ENCODE measurements around the gene GPRASP2.
A peak's percentile ranks its signal among the peaks of the same experiment; 100 is the strongest.

Gene GPRASP2

DNA sequence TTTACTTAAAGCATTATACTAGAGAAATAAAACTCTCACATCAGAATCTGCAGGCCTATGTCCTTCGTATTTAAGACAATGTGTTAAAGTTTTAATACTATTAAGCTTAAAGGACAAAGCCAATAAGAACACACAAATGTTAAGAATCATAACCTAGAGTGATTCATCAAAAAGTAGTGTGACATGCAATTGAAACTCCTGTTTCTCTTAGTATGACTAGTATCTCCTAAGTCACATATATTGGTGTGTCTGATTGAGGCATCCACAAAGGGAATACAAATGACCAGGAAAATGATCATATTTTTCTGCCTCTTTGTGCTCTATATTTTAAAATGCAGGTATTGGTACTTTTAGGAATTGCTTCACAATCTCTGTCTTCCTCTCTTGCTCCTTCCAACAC, 32.1 kb downstream of the GPRASP2 start:
- no peaks in the 10 kb centered on the region for H3K9me3 ChIP-seq (ENCODE audit: control extremely low read depth in 1 of 5, control insufficient read depth in 4 of 5, insufficient read depth in 2 of 5, low read depth in 1 of 5, low read length in 4 of 5)
- POLR2A ChIA-PET = no interaction called here
- peaks cover 0 to 3% (median under 1%) of the 10 kb centered on the region in 4 experiments for H3K4me1 ChIP-seq (ENCODE audit: control extremely low read depth in 1 of 4, control insufficient read depth in 4 of 4, insufficient read depth in 4 of 4, low read length in 3 of 4)
- H3K36me3 ChIP-seq (ENCODE audit: control insufficient read depth in 4 of 4, insufficient read depth in 4 of 4, low read length in 3 of 4) = no peaks in the 10 kb centered on the region
- DNase-seq = no peak
- H3K27me3 ChIP-seq (replicated peaks in 2 of 5; ENCODE audit: control insufficient read depth in 4 of 5, insufficient read depth in 5 of 5, low read length in 4 of 5) = peaks cover 0 to 6% (median 0%) of the 10 kb centered on the region in 5 experiments
- no peak overlapping the region for H3K27ac ChIP-seq (ENCODE audit: insufficient read depth in 1 of 2, low read depth in 1 of 2, low read length in 2 of 2, poor library complexity in 1 of 2, severe bottlenecking in 2 of 2)
- WGBS (ENCODE audit: insufficient coverage) = no CpG with 5 or more reads among the region's 1 CpG
- no peak overlapping the region for H3K4me3 ChIP-seq (ENCODE audit: control insufficient read depth in 1 of 7, extremely low read depth in 1 of 7, insufficient read depth in 4 of 7, low read depth in 2 of 7, low read length in 6 of 7)
- CTCF ChIA-PET = no interaction called here

DNA sequence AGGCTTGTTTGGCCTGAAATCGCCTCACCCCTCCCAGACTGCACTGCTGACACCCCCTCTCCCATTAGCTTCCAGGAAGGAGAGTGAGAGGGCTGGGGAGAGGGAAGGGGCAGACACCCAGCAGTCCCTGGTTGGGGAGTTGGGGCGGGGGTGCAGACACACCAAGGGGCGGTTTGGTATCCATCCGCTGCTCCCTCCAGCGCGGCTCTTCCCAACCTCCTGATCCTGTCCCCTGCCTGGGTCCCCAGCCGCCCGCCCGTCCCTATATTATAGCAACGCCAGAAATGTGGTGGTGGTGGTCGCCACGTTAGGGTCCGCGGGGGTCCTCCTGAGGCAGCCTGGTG, 33.2 kb downstream of the GPRASP2 start:
- Histone ChIP-seq H3K27me3 (replicated peaks in 2 of 5; ENCODE audit: control insufficient read depth in 4 of 5, insufficient read depth in 5 of 5, low read length in 4 of 5) (peaks cover 0 to 6% (median 0%) of the 10 kb centered on the region in 5 experiments), H3K36me3 (ENCODE audit: control insufficient read depth in 4 of 4, insufficient read depth in 4 of 4, low read length in 3 of 4) (no peaks in the 10 kb centered on the region), H3K9me3 (ENCODE audit: control extremely low read depth in 1 of 5, control insufficient read depth in 4 of 5, insufficient read depth in 2 of 5, low read depth in 1 of 5, low read length in 4 of 5) (no peaks in the 10 kb centered on the region), H3K27ac (ENCODE audit: insufficient read depth in 1 of 2, low read depth in 1 of 2, low read length in 2 of 2, poor library complexity in 1 of 2, severe bottlenecking in 2 of 2) (no peak overlapping the region), H3K4me1 (ENCODE audit: control extremely low read depth in 1 of 4, control insufficient read depth in 4 of 4, insufficient read depth in 4 of 4, low read length in 3 of 4) (peaks cover 0 to 3% (median under 1%) of the 10 kb centered on the region in 4 experiments), H3K4me3 (ENCODE audit: control insufficient read depth in 1 of 7, extremely low read depth in 1 of 7, insufficient read depth in 4 of 7, low read depth in 2 of 7, low read length in 6 of 7) (peak overlapping the region in 5 of 7 experiments; percentile 17 to 82 (median 66))
- peak in 1 of 3 donors; percentile 0 for DNase-seq
- ChIA-PET CTCF (no interaction called here), POLR2A (no interaction called here)
- WGBS (ENCODE audit: insufficient coverage) = 52% methylated on average over 10 of the region's 14 CpGs

DNA sequence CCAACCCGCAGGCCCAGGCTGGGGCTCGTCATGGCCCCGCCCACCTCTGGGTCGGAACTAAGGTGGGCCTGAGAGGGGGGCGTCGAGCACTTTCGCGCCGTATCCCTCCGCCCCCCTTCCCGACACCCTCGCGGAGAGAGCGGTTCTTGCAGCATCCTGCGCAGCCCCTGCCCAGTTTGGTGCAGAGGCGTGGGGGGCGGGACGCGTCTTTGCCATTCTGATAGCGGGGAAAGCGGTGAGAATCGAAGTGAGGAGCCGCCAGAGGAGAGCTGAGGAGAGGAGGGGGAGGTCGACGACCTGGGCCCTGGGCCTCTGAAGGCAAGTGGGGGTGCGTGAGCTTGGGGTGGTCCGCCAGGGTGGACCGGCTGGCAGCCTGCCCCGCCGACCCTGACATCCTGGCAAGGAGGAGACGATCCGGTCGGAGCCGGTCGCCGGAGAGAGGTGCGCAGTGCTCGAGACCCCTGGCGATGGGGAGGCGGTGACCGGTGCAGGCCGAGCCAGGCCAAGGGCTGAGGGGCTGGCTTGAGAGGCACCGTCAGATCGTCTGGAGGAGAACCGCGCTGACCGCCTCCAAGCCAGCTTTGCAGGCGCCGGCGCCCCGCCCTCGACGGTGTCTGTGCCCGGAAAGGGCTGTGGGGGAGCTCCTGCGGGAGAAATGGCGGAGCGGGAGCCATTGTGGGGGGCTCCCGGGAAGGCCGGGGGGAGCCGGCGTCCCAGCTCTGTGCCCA, 33.8 kb downstream of the GPRASP2 start:
- peak; percentile 15 to 65 (median 52) for DNase-seq
- Histone ChIP-seq H3K4me1 (ENCODE audit: control extremely low read depth in 1 of 4, control insufficient read depth in 4 of 4, insufficient read depth in 4 of 4, low read length in 3 of 4) (peaks cover 0 to 3% (median under 1%) of the 10 kb centered on the region in 4 experiments), H3K36me3 (ENCODE audit: control insufficient read depth in 4 of 4, insufficient read depth in 4 of 4, low read length in 3 of 4) (no peaks in the 10 kb centered on the region), H3K9me3 (ENCODE audit: control extremely low read depth in 1 of 5, control insufficient read depth in 4 of 5, insufficient read depth in 2 of 5, low read depth in 1 of 5, low read length in 4 of 5) (no peaks in the 10 kb centered on the region), H3K27ac (ENCODE audit: insufficient read depth in 1 of 2, low read depth in 1 of 2, low read length in 2 of 2, poor library complexity in 1 of 2, severe bottlenecking in 2 of 2) (no peak overlapping the region), H3K27me3 (replicated peaks in 2 of 5; ENCODE audit: control insufficient read depth in 4 of 5, insufficient read depth in 5 of 5, low read length in 4 of 5) (peaks cover 0 to 6% (median 0%) of the 10 kb centered on the region in 5 experiments), H3K4me3 (ENCODE audit: control insufficient read depth in 1 of 7, extremely low read depth in 1 of 7, insufficient read depth in 4 of 7, low read depth in 2 of 7, low read length in 6 of 7) (peak overlapping the region; percentile 17 to 82 (median 61))
- 36% methylated on average over 55 of the region's 61 CpGs for WGBS (ENCODE audit: insufficient coverage)
- ChIA-PET CTCF (no interaction called here), POLR2A (no interaction called here)

DNA sequence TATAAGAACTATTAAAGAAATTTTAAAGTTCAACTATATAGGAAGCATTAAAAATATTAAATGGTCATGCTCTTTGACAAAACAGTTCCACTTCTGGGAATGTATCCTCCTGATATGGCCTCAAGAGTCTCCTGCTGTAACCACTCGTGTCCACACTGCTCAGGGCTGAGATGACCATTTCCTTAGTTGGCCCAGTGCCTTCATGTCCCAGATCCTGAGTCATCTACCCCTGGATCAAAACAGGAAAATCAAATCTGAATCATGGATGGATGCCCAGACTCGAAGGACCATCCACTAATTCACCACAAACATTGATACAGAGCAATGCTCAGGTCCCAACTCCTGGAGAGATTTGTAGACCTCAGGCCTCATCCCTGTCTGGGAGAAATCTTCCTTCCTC, 53.0 kb downstream of the GPRASP2 start:
- POLR2A ChIA-PET = no interaction called here
- no peaks in the 10 kb centered on the region for H3K9me3 ChIP-seq (ENCODE audit: control extremely low read depth in 1 of 5, control insufficient read depth in 4 of 5, insufficient read depth in 2 of 5, low read depth in 1 of 5, low read length in 4 of 5)
- H3K27ac ChIP-seq (ENCODE audit: insufficient read depth in 1 of 2, low read depth in 1 of 2, low read length in 2 of 2, poor library complexity in 1 of 2, severe bottlenecking in 2 of 2) = no peak overlapping the region
- CTCF ChIA-PET = no interaction called here
- peaks cover 0 to 7% (median 2%) of the 10 kb centered on the region in 4 experiments for H3K4me1 ChIP-seq (ENCODE audit: control extremely low read depth in 1 of 4, control insufficient read depth in 4 of 4, insufficient read depth in 4 of 4, low read length in 3 of 4)
- H3K4me3 ChIP-seq (ENCODE audit: control insufficient read depth in 1 of 7, extremely low read depth in 1 of 7, insufficient read depth in 4 of 7, low read depth in 2 of 7, low read length in 6 of 7) = no peak overlapping the region
- DNase-seq = no peak
- H3K36me3 ChIP-seq (ENCODE audit: control insufficient read depth in 4 of 4, insufficient read depth in 4 of 4, low read length in 3 of 4) = no peaks in the 10 kb centered on the region
- 50% methylated on average over 2 of the region's 2 CpGs for WGBS (ENCODE audit: insufficient coverage)
- no peaks in the 10 kb centered on the region for H3K27me3 ChIP-seq (replicated peaks in 2 of 5; ENCODE audit: control insufficient read depth in 4 of 5, insufficient read depth in 5 of 5, low read length in 4 of 5)

DNA sequence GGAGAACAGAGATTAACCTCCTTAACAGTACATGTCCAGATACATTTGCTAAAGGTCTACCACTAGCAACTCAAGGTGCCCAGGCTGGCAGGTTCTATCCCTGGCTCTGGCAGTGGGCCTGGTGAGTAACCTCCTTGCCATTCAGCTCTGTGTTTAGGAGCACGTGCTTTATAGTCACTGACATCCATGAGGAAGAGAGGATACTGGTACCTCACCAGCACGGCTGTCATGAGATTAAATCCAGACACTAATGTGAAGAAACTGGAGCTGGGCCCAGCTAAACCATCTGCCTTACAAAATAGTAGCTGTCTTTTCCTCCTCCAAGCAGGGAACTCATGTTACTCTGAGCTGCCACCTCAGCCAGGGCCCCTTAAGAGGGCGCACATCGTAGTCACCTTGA, 53.6 kb downstream of the GPRASP2 start:
- no peaks in the 10 kb centered on the region for H3K36me3 ChIP-seq (ENCODE audit: control insufficient read depth in 4 of 4, insufficient read depth in 4 of 4, low read length in 3 of 4)
- ChIA-PET CTCF (no interaction called here), POLR2A (no interaction called here)
- H3K4me1 ChIP-seq (ENCODE audit: control extremely low read depth in 1 of 4, control insufficient read depth in 4 of 4, insufficient read depth in 4 of 4, low read length in 3 of 4) = peaks cover 0 to 8% (median 2%) of the 10 kb centered on the region in 4 experiments
- 53% methylated on average over 2 of the region's 4 CpGs for WGBS (ENCODE audit: insufficient coverage)
- no peaks in the 10 kb centered on the region for H3K27me3 ChIP-seq (replicated peaks in 2 of 5; ENCODE audit: control insufficient read depth in 4 of 5, insufficient read depth in 5 of 5, low read length in 4 of 5)
- no peaks in the 10 kb centered on the region for H3K9me3 ChIP-seq (ENCODE audit: control extremely low read depth in 1 of 5, control insufficient read depth in 4 of 5, insufficient read depth in 2 of 5, low read depth in 1 of 5, low read length in 4 of 5)
- no peak for DNase-seq
- no peak overlapping the region for H3K4me3 ChIP-seq (ENCODE audit: control insufficient read depth in 1 of 7, extremely low read depth in 1 of 7, insufficient read depth in 4 of 7, low read depth in 2 of 7, low read length in 6 of 7)
- H3K27ac ChIP-seq (ENCODE audit: insufficient read depth in 1 of 2, low read depth in 1 of 2, low read length in 2 of 2, poor library complexity in 1 of 2, severe bottlenecking in 2 of 2) = no peak overlapping the region

DNA sequence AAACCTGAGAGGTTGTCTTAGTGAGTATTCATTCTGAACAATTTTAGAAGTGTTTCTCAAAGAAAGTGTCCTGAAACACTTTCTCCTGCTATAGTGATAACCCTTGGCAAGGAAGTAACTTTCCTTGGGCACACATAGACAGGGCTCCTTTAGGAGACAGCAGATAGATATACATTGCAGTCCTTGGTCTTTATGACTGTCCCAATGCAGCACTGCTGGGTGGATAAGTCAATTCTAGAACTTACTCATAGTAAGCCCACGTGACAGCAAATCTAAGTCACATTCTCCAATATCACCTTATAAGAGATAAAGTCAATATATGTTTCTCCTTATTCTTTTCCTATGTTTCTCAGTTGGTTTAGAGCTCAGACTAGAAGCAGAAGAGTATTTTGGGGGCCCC, 55.0 kb downstream of the GPRASP2 start:
- no CpG with 5 or more reads among the region's 1 CpG for WGBS (ENCODE audit: insufficient coverage)
- Histone ChIP-seq H3K36me3 (ENCODE audit: control insufficient read depth in 4 of 4, insufficient read depth in 4 of 4, low read length in 3 of 4) (no peaks in the 10 kb centered on the region), H3K27me3 (replicated peaks in 2 of 5; ENCODE audit: control insufficient read depth in 4 of 5, insufficient read depth in 5 of 5, low read length in 4 of 5) (no peaks in the 10 kb centered on the region), H3K4me1 (ENCODE audit: control extremely low read depth in 1 of 4, control insufficient read depth in 4 of 4, insufficient read depth in 4 of 4, low read length in 3 of 4) (peaks cover 0 to 8% (median 2%) of the 10 kb centered on the region in 4 experiments), H3K9me3 (ENCODE audit: control extremely low read depth in 1 of 5, control insufficient read depth in 4 of 5, insufficient read depth in 2 of 5, low read depth in 1 of 5, low read length in 4 of 5) (no peaks in the 10 kb centered on the region), H3K27ac (ENCODE audit: insufficient read depth in 1 of 2, low read depth in 1 of 2, low read length in 2 of 2, poor library complexity in 1 of 2, severe bottlenecking in 2 of 2) (no peak overlapping the region), H3K4me3 (ENCODE audit: control insufficient read depth in 1 of 7, extremely low read depth in 1 of 7, insufficient read depth in 4 of 7, low read depth in 2 of 7, low read length in 6 of 7) (no peak overlapping the region)
- DNase-seq = no peak
- ChIA-PET POLR2A (no interaction called here), CTCF (no interaction called here)

Measured in common myeloid progenitor, CD34-positive (primary cell).